Lower lobe of right lung (tissue), 2 donors: ENCODE data around the gene WDR49. TPM values are rescaled to one million over a fixed set of nuclear protein-coding genes. Genes with fewer than 3 reads are reported as not detected.

Source experiments
- ATAC-seq, 2 donors: fragments of 200-7000 bp; cut with Tn5 transposase; one replicate each; pipeline ENCODE4 v1.9.1; 2020 to 2022; ENCODE audit warnings: mild to moderate bottlenecking in 2 of 2, moderate library complexity in 2 of 2
- DNase-seq: peaks from one replicate; pipeline ENCODE4 v3.0.0-alpha.2; 2020
- H3K27ac ChIP-seq: fragments of 200-600 bp; one replicate; pipeline ENCODE4 v1.8.0; 2022
- H3K27me3 ChIP-seq: fragments of 200-600 bp; one replicate; pipeline ENCODE4 v1.8.0; 2022; ENCODE audit warnings: low read depth
- H3K36me3 ChIP-seq: fragments of 200-600 bp; one replicate; pipeline ENCODE4 v1.8.0; 2022; ENCODE audit warnings: mild to moderate bottlenecking
- H3K4me1 ChIP-seq: fragments of 200-600 bp; one replicate; pipeline ENCODE4 v1.8.0; 2022
- H3K4me3 ChIP-seq: fragments of 200-600 bp; one replicate; pipeline ENCODE4 v1.8.0; 2022; ENCODE audit warnings: mild to moderate bottlenecking
- H3K9me3 ChIP-seq: fragments of 200-600 bp; one replicate; pipeline ENCODE4 v1.8.0; 2022
- CTCF ChIP-seq: fragments of 200-600 bp; IDR thresholded peaks from one replicate; pipeline ENCODE4 v1.8.0; 2022; ENCODE audit warnings: antibody characterized with exemption, mild to moderate bottlenecking
- intact Hi-C: fragments of 100-400 bp; cut with DNase I; formaldehyde crosslinking; loops from one replicate; pipeline ENCODE4 v1.11.0; 2022
- total RNA-seq: library from RNA; stranded (reverse); fragmentation: NEBNext Ultra II Directional; extraction: Animal tissue kit (Norgen Biotek cat#: 25700); gene quantifications from one replicate; pipeline ENCODE4 v1.2.1, GENCODE V29; 2021
- donor health status: DM: no; HTN: yes; CAD: no; lungs with severe emphysema.

The WDR49 gene
- total RNA-seq, 1 donor from 2014 or later, result 13.9 TPM

- TF ChIP-seq CTCF, result no peak
- H3K36me3 ChIP-seq, result no peaks in the 10 kb centered on the region
- no peak overlapping the region for H3K4me3 ChIP-seq
- no peak for DNase-seq
- H3K27ac ChIP-seq, result no peak overlapping the region
- intact Hi-C loops, result no loop called here
- no peaks in the 10 kb centered on the region for H3K4me1 ChIP-seq
- no peaks in the 10 kb centered on the region for H3K27me3 ChIP-seq
- no peak for ATAC-seq
- H3K9me3 ChIP-seq, result no peaks in the 10 kb centered on the region
Measured at GRCh38 chr3:167606836-167607235, 46.9 kb downstream of the WDR49 start.

DNA sequence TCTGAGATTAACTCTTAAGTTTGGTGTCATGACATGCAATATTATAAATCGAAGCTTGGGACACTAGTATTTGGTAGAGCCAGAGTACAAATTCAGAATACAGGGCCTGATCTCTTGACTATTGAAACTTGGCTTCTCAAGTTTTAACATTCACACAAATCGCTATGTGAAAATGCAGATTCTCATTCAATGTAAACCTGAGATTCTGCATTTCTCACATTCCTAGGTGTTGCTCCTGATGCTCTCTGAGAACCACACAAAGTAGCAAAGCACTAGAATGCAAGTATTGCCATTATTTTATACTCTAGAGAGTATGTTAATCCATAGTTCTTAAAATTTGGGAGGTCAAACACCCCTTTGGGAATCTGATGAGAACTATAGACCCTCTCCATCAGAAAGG is 47.9 kb downstream of the WDR49 start:
- no peaks in the 10 kb centered on the region for H3K4me1 ChIP-seq
- H3K36me3 ChIP-seq, result no peaks in the 10 kb centered on the region
- no peak overlapping the region for H3K27ac ChIP-seq
- no peak overlapping the region for H3K4me3 ChIP-seq
- H3K27me3 ChIP-seq, result no peaks in the 10 kb centered on the region
- no peak for DNase-seq
- TF ChIP-seq CTCF, result no peak
- H3K9me3 ChIP-seq, result no peaks in the 10 kb centered on the region
- no peak for ATAC-seq
- intact Hi-C loops, result no loop called here

- Histone ChIP-seq H3K4me3 (no peak overlapping the region), H3K27me3 (no peaks in the 10 kb centered on the region), H3K27ac (no peak overlapping the region), H3K9me3 (no peaks in the 10 kb centered on the region), H3K4me1 (no peaks in the 10 kb centered on the region), H3K36me3 (no peaks in the 10 kb centered on the region)
- no peak for ATAC-seq
- TF ChIP-seq CTCF, result no peak
- intact Hi-C loops, result no loop called here
- no peak for DNase-seq
Measured at GRCh38 chr3:167602041-167602440, 51.7 kb downstream of the WDR49 start.

DNA sequence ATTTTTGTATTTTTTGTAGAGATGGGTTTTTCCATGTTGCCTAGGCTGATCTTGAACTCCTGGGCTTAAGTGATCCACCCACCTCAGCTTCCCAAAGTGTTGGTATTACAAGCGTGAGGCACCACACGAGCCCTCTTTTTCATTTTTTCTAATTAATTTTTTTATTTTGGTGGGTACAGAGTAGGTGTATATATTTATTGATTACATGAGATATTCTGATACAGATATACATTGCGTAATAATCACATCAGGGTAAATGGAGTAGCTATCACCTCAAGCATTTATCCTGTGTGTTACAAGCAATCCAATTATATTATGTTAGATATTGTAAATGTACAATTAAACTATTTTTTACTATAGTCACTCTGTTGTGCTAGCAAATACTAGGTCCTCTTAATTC is 66.1 kb downstream of the WDR49 start:
- no peaks in the 10 kb centered on the region for H3K4me1 ChIP-seq
- intact Hi-C loops, result no loop called here

GRCh38 chr3:167575000-167575600 is 78.6 kb downstream of the WDR49 start:
- Histone ChIP-seq H3K4me1 (no peaks in the 10 kb centered on the region), H3K4me3 (no peak overlapping the region), H3K27me3 (no peaks in the 10 kb centered on the region), H3K36me3 (no peaks in the 10 kb centered on the region), H3K9me3 (no peaks in the 10 kb centered on the region), H3K27ac (no peak overlapping the region)
- ATAC-seq (no peak), DNase-seq (no peak)
- intact Hi-C loops, result no loop called here
- TF ChIP-seq CTCF, result no peak

More for the DNA sequence above, 66.1 kb downstream of the WDR49 start:
- ATAC-seq (no peak), DNase-seq (no peak)
- Histone ChIP-seq H3K27me3 (no peaks in the 10 kb centered on the region), H3K9me3 (no peaks in the 10 kb centered on the region), H3K36me3 (no peaks in the 10 kb centered on the region), H3K4me3 (no peak overlapping the region), H3K27ac (no peak overlapping the region)
- TF ChIP-seq CTCF, result no peak
